HG03196 (cell line): Measurements from ENCODE around the gene LPAR5.

Experiments
- ATAC-seq: cut with Tn5 transposase; IDR thresholded peaks from one replicate; pipeline ENCODE4 v1.9.1; 2021; ENCODE audit not compliant: unreplicated experiment

LPAR5 gene

DNA sequence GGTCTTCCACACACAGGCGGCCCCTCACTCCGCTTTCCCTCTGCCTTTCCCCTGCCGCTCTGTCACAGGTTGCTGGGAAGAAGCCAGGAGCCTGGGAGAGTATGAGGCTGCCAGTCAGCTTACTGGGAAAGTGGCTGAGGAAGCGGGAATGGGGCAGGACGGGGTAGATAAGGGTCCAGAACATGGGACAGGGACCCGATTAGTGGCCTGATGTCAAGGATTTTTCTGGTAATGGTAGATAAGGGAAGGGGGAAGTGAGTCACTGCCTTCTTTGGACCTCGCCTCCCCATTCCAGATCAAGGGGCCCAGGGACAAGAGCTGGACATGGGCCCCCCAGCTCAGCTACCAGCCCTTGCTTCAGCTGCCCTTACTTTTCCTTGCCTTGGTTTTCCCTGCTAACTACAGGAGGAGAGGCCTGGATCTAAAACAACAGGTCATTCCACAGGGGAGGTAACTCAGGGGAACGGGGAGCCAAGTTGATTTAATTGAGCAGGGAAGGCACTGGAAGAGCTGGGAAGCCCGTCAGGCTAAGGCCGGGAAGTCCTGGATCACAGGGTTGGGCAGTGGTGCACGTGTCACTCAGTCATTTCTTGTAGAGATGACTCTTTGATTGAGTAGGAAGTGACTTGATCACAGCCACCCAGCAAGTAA, 3.5 kb upstream of the LPAR5 start:
- no peak for ATAC-seq

- no peak for ATAC-seq
These were observed 2.5 kb upstream of the LPAR5 start for GRCh38 chr12:6638305-6638704.

- no peak for ATAC-seq
These were observed 344 bp downstream of the LPAR5 start for GRCh38 chr12:6635375-6635855.

GRCh38 chr12:6632026-6632983, 3.5 kb downstream of the LPAR5 start:
- ATAC-seq: peak; percentile 64

GRCh38 chr12:6631549-6631961, 4.2 kb downstream of the LPAR5 start:
- no peak for ATAC-seq

DNA sequence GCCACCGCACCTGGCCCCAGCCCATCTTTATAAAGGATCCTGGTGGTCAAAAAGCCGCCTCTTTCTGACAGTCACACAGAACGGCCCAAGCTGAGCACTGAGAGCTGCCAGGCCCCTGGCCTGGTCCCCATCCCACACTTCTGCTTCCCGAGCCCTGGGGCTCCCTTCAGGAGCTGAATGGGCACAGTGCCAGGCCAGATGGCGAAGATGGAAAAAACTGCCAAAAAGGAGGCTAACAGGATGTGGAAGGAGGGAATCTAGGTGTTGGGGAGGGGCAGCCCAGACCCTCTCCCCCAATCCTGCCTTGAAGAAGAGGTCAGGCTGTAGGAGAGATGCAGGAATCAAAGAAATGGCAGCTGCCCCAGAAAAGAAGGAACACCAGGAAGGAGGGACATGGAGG, 5.0 kb downstream of the LPAR5 start:
- no peak for ATAC-seq

- no peak for ATAC-seq
These were observed 8.1 kb downstream of the LPAR5 start for GRCh38 chr12:6627616-6628015.

DNA sequence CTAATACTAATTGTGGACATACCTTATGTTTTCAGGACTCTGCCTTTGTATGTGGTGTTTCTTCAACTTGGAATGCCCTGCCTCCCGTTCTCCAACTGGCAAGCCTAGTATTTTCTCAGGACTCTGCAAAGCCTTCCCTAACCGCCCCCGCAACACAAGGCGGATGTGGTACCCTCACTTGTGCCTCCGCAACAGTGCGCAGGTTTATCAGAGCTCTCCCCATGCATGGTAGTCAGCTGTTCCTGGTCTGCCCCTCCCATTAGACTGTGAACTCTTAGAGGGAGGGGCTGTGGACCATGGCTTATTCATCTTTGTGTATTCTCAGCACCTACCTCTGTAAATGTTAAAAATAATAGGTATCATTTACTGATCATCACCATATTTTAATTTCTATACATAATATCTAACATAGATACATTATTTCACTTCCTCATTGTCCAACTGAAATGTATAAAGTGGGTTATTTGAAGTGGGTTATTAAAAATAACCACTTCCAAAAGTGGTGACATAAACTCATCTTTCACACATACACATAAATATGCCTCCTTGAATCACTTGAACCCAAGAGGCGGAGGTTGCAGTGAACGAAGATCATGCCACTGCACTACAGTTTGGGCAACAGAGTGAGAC, 9.0 kb downstream of the LPAR5 start:
- ATAC-seq: no peak

GRCh38 chr12:6620885-6621274, 14.9 kb downstream of the LPAR5 start:
- no peak for ATAC-seq

DNA sequence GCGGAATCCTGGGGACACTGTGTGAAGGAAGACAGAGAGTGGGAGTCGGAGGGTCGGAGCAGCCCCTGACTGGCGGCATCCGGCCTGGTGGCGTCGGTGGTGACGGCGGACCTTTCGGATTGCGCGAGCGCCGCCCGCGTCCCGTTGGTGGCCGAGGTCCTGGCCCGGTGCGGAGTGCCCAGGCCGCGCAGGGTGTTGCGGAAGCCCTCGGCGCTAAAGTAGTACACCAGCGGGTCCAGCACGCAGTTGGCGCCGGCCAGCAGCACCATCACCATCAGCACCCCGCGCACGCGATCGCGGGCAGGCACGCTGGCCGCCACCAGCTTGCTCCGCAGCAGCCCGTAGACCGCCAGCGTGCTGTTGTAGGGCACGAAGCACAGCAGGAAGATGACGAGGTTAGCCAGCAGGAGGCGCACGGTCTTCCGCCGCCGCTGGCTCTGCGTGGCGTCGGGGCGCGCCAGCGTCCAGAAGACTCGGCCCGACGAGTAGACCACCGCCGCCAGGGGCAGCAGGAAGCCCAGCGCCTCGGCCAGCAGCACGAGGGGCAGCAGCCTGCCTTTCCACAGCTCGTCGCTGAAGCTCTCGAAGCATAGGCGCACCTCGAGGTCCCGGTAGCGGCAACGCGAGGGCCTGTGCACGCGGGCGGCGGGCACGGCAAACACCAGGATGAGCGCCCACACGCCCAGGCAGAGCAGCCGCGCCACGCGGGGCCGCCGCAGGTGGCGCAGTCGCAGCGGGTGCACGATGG, 15.4 kb downstream of the LPAR5 start:
- no peak for ATAC-seq

GRCh38 chr12:6618483-6619225, 17.1 kb downstream of the LPAR5 start:
- no peak for ATAC-seq

GRCh38 chr12:6615802-6616201, 20.0 kb downstream of the LPAR5 start:
- no peak for ATAC-seq

DNA sequence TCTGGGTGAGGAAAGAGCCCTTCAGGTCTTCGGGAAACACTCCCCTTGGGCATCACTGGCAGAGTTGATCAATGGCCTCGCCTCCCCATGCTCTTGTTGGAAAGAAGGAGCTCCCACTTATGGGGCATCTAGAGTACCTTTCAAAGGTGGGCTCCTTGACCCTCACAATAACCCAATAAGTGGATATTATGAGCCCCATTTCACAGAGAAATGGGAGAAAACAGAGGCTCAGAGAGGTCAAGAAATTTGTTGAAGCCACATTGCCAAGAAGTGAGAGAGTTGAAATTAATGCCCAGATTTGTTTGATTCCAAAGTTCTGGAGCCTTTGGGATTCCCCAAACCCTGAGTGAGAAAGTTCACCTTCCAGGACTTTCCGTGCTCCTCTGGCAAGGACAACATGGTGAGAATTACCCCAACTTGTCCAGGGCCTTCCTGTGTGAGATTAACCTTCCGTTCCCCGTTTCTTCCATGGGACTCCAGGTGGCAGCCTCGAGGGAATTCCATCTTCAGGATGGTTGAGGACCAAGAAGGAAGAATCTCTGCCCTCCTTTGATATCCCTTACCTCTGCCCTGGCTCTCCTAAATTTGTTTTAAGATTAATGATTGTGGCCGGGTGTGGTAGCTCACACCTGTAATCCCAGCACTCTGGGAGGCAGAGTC, 21.1 kb downstream of the LPAR5 start:
- ATAC-seq: no peak

- ATAC-seq: no peak
These were observed 21.8 kb downstream of the LPAR5 start for GRCh38 chr12:6613776-6614512.

GRCh38 chr12:6613015-6613775, 22.6 kb downstream of the LPAR5 start:
- ATAC-seq: no peak

- no peak for ATAC-seq
These were observed 23.1 kb downstream of the LPAR5 start for GRCh38 chr12:6612652-6613014.

DNA sequence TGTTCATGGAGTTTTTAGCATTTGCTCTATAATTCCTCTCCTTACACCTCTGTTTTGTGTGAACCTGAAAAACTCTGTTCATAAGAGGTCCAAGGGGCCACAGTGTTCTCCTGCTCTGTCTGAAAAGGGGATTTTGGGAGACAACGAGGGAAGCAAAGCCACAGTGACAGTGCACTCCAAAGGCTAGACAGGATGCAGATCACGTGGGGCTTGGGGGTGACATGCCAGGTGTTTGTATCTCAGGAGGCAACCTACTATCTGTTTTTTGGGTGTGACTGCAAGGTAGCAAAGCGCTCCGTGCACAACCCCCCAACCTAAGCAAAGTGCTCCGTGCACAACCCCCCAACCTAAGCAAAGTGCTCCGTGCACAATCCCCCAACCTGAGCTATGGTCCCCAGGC, 23.5 kb downstream of the LPAR5 start:
- no peak for ATAC-seq

GRCh38 chr12:6608592-6609281, 27.0 kb downstream of the LPAR5 start:
- ATAC-seq: no peak
